ENCODE data around the gene FRMPD4. TPM values are rescaled to one million over a fixed set of nuclear protein-coding genes. Genes with fewer than 3 reads are reported as not detected.

The FRMPD4 gene
- total RNA-seq, 2 donors from 2014 or later = 0.02 to 0.35 TPM

- H3K4me1 ChIP-seq = no peaks in the 10 kb centered on the region
- H3K27ac ChIP-seq = no peak overlapping the region
- no peak overlapping the region for H3K4me3 ChIP-seq
- DNase-seq = no peak
- no peaks in the 10 kb centered on the region for H3K36me3 ChIP-seq
- no peak for TF ChIP-seq CTCF (IDR thresholded peaks at IDR 0.05)
- H3K9ac ChIP-seq (ENCODE audit: low read depth in 2 of 2, low read length in 2 of 2) = no peak overlapping the region
- intact Hi-C loops (cut with DNase I) = no loop called here
- no peaks in the 10 kb centered on the region for H3K9me3 ChIP-seq
- no peaks in the 10 kb centered on the region for H3K27me3 ChIP-seq
These were observed 274.3 kb downstream of the FRMPD4 start for GRCh38 chrX:12412561-12412960.

GRCh38 chrX:12419591-12419990 lies 281.3 kb downstream of the FRMPD4 start:
- H3K4me3 ChIP-seq = no peak overlapping the region
- no peak for TF ChIP-seq CTCF (IDR thresholded peaks at IDR 0.05)
- H3K27ac ChIP-seq = no peak overlapping the region
- intact Hi-C loops (cut with DNase I) = no loop called here
- no peaks in the 10 kb centered on the region for H3K27me3 ChIP-seq
- no peaks in the 10 kb centered on the region for H3K4me1 ChIP-seq
- DNase-seq = no peak
- no peaks in the 10 kb centered on the region for H3K9me3 ChIP-seq
- no peaks in the 10 kb centered on the region for H3K36me3 ChIP-seq
- H3K9ac ChIP-seq (ENCODE audit: low read depth in 2 of 2, low read length in 2 of 2) = no peak overlapping the region

DNA sequence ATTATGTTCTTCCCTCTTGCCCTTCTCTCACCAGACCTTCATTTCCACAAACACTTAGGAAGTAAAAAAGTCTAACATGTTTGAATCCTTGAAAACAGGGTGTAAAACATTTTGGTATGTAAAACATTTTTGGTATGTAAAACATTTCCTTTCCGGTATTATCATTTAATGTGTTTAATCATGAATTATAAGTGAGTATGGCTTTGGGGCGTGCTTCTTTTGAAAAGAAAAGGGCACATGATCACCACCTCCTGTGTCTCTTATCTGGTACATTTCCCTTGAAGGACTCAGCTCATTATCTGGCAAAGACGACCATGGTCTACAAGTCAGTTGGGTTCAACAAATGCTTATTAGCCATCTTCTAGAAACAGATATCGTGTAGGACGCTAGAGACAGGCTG lies 283.6 kb downstream of the FRMPD4 start:
- peaks cover 3% of the 10 kb centered on the region for H3K27me3 ChIP-seq
- H3K27ac ChIP-seq = no peak overlapping the region
- TF ChIP-seq CTCF (IDR thresholded peaks at IDR 0.05) = no peak
- H3K4me3 ChIP-seq = no peak overlapping the region
- no peaks in the 10 kb centered on the region for H3K9me3 ChIP-seq
- H3K9ac ChIP-seq (ENCODE audit: low read depth in 2 of 2, low read length in 2 of 2) = no peak overlapping the region
- no peak for DNase-seq
- no peaks in the 10 kb centered on the region for H3K36me3 ChIP-seq
- intact Hi-C loops (cut with DNase I) = no loop called here
- H3K4me1 ChIP-seq = no peaks in the 10 kb centered on the region

DNA sequence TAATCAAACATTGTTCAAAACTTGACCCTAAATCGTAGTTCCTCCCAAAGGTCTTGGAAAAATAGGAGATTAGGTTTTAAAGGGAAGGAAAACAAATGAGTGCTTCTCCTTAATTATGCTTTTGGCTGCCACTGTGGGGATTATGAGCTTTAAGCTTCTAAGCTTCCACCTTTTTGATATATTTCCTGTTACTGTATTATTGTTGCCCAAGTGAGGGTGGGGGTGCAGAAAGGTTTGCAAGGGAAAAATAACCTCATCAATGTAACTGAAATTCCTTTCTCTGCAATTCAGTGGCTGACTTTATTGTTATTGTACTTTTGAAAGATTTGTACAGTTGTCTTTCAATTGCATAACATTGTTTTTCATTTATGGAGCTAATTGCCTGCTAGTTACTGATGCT lies 285.1 kb downstream of the FRMPD4 start:
- intact Hi-C loops (cut with DNase I) = no loop called here
- no peak for TF ChIP-seq CTCF (IDR thresholded peaks at IDR 0.05)
- Histone ChIP-seq H3K4me1 (no peaks in the 10 kb centered on the region), H3K9ac (ENCODE audit: low read depth in 2 of 2, low read length in 2 of 2) (no peak overlapping the region), H3K4me3 (no peak overlapping the region), H3K36me3 (no peaks in the 10 kb centered on the region), H3K9me3 (no peaks in the 10 kb centered on the region), H3K27ac (no peak overlapping the region), H3K27me3 (peaks cover 3% of the 10 kb centered on the region)
- DNase-seq = no peak

GRCh38 chrX:12425496-12425895 lies 287.2 kb downstream of the FRMPD4 start:
- no peaks in the 10 kb centered on the region for H3K36me3 ChIP-seq
- H3K27me3 ChIP-seq = peaks cover 3% of the 10 kb centered on the region
- no peak overlapping the region for H3K9ac ChIP-seq (ENCODE audit: low read depth in 2 of 2, low read length in 2 of 2)
- no peak overlapping the region for H3K27ac ChIP-seq
- H3K4me1 ChIP-seq = no peaks in the 10 kb centered on the region
- H3K9me3 ChIP-seq = no peaks in the 10 kb centered on the region
- intact Hi-C loops (cut with DNase I) = no loop called here
- TF ChIP-seq CTCF (IDR thresholded peaks at IDR 0.05) = no peak
- DNase-seq = no peak
- no peak overlapping the region for H3K4me3 ChIP-seq

DNA sequence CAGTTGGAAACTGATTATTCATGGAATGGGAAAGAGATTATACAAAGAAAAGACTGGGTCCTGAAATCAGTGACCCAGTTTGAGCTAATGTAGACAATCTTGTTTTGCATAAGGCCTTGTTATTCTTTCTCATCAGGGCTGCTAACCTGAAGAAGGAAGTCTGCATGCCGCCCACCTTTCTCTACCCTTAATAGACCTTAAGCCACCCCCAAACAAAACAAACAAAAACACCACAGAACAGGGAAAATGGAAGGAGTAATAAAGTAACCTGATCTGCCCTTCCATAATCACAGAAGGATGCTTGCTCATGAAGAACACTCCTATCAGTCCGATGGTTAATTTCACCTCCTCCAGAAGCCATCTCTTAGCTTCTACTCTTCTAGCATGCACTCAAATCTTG lies 288.1 kb downstream of the FRMPD4 start:
- no peak overlapping the region for H3K9ac ChIP-seq (ENCODE audit: low read depth in 2 of 2, low read length in 2 of 2)
- H3K4me1 ChIP-seq = no peaks in the 10 kb centered on the region
- H3K27ac ChIP-seq = no peak overlapping the region
- peaks cover 3% of the 10 kb centered on the region for H3K27me3 ChIP-seq
- H3K4me3 ChIP-seq = no peak overlapping the region
- no peak for TF ChIP-seq CTCF (IDR thresholded peaks at IDR 0.05)
- no peak for DNase-seq
- intact Hi-C loops (cut with DNase I) = no loop called here
- H3K9me3 ChIP-seq = no peaks in the 10 kb centered on the region
- H3K36me3 ChIP-seq = no peaks in the 10 kb centered on the region
